ENCODE results near the gene EXOSC1.

GRCh38 chr10:97450828-97451227, 5.0 kb upstream of the EXOSC1 start:
- TF ChIP-seq POLR2AphosphoS5 (IDR thresholded peaks at IDR 0.05) (no peak), POLR2A (IDR thresholded peaks at IDR 0.05) (no peak), CTCF (IDR thresholded peaks at IDR 0.05) (no peak), EP300 (IDR thresholded peaks at IDR 0.05) (no peak)

Data from gastroesophageal sphincter (tissue), 3 donors.